Activated CD4-positive, alpha-beta memory T cell treated with anti-CD3 and anti-CD28 coated beads for 36 hours (primary cell): ENCODE results near the gene TEC. TPM values are rescaled to one million over a fixed set of nuclear protein-coding genes. Genes with fewer than 3 reads are reported as not detected.

ENCODE experiments used
- CTCF ChIA-PET: fragments of 350-600 bp; sonication (Branson Sonifier 250); formaldehyde crosslinking; loops from one replicate; lab custom pipeline; 2021; ENCODE audit warnings: antibody characterized with exemption, inconsistent platforms; lab: Charles Lee
- POLR2A ChIA-PET: fragments of 350-600 bp; sonication (Branson Sonifier 250); formaldehyde crosslinking; loops from one replicate; lab custom pipeline; 2021; ENCODE audit warnings: antibody characterized with exemption; lab: Charles Lee
- DNase-seq: peaks from one replicate; pipeline ENCODE4 v3.0.0-alpha.2; 2020
- H3K27ac Mint-ChIP-seq: one replicate; pipeline ENCODE4 v1.8.0; 2021; ENCODE audit warnings: mixed read lengths
- H3K27me3 Mint-ChIP-seq: one replicate; pipeline ENCODE4 v1.8.0; 2021; ENCODE audit warnings: mixed read lengths
- H3K36me3 Mint-ChIP-seq: one replicate; pipeline ENCODE4 v1.8.0; 2021; ENCODE audit warnings: mixed read lengths
- H3K4me1 Mint-ChIP-seq: one replicate; pipeline ENCODE4 v1.8.0; 2021; ENCODE audit warnings: low read depth, mixed read lengths
- H3K4me3 Mint-ChIP-seq: one replicate; pipeline ENCODE4 v1.8.0; 2021; ENCODE audit warnings: mild to moderate bottlenecking, mixed read lengths
- H3K9me3 Mint-ChIP-seq: one replicate; pipeline ENCODE4 v1.8.0; 2021; ENCODE audit warnings: mixed read lengths
- intact Hi-C: fragments of 100-400 bp; cut with micrococcal nuclease; formaldehyde crosslinking; loops from one replicate; pipeline ENCODE4 v1.15.1; 2023
- total RNA-seq, 2 experiments: library from RNA; stranded (reverse); gene quantifications; one replicate each; pipeline ENCODE4 v1.2.3, GENCODE V29; 2021

TEC gene
- total RNA-seq, 2 experiments from 2014 or later = 1.8 to 3.0 TPM

- Mint-ChIP-seq H3K27me3 (no peaks in the 10 kb centered on the region), H3K4me1 (peaks cover 68% of the 10 kb centered on the region), H3K4me3 (peak overlapping the region; percentile 22), H3K27ac (peak overlapping the region; percentile 82), H3K9me3 (no peaks in the 10 kb centered on the region), H3K36me3 (no peaks in the 10 kb centered on the region)
- intact Hi-C loops = loop anchor here (1.0 to 2.0 kb wide), 3 partner anchors 11 to 36 kb away; no protein-coding TSS in a partner anchor
- POLR2A ChIA-PET = interaction anchor here (0.7 to 2.1 kb wide), 3 partner anchors 9 to 132 kb away, joined by 3 to 21 read pairs (median 6); no protein-coding TSS in a partner anchor
- DNase-seq = peak; percentile 56
- CTCF ChIA-PET = interaction anchor here (0.9 to 7.3 kb wide), 10 partner anchors 10 to 212 kb away, joined by 3 to 112 read pairs (median 10); no protein-coding TSS in a partner anchor
These were observed 130.7 kb downstream of the TEC start for GRCh38 chr4:48138936-48139335.

GRCh38 chr4:48138511-48138910, 131.1 kb downstream of the TEC start:
- Mint-ChIP-seq H3K36me3 (no peaks in the 10 kb centered on the region), H3K4me3 (peak overlapping the region; percentile 22), H3K4me1 (peaks cover 71% of the 10 kb centered on the region), H3K27ac (peak overlapping the region; percentile 82), H3K27me3 (no peaks in the 10 kb centered on the region), H3K9me3 (no peaks in the 10 kb centered on the region)
- ChIA-PET CTCF (interaction anchor here (1.2 to 7.3 kb wide), 6 partner anchors 9 to 136 kb away, joined by 4 to 112 read pairs (median 34); no protein-coding TSS in a partner anchor), POLR2A (interaction anchor here (2.0 to 2.1 kb wide), 2 partner anchors 9 to 10 kb away, joined by 6 to 21 read pairs; no protein-coding TSS in a partner anchor)
- intact Hi-C loops = loop anchor here (1.0 to 2.0 kb wide), 2 partner anchors 14 to 35 kb away; no protein-coding TSS in a partner anchor
- no peak for DNase-seq

GRCh38 chr4:48137846-48138245, 131.8 kb downstream of the TEC start:
- H3K27me3 Mint-ChIP-seq = no peaks in the 10 kb centered on the region
- POLR2A ChIA-PET = interaction anchor here (2.0 to 2.1 kb wide), 2 partner anchors 8 to 10 kb away, joined by 6 to 21 read pairs; no protein-coding TSS in a partner anchor
- H3K9me3 Mint-ChIP-seq = no peaks in the 10 kb centered on the region
- peak overlapping the region; percentile 16 for H3K4me3 Mint-ChIP-seq
- DNase-seq = peak; percentile 19
- peaks cover 73% of the 10 kb centered on the region for H3K4me1 Mint-ChIP-seq
- CTCF ChIA-PET = interaction anchor here (0.7 to 7.3 kb wide), 5 partner anchors 9 to 103 kb away, joined by 4 to 112 read pairs (median 38); no protein-coding TSS in a partner anchor
- H3K36me3 Mint-ChIP-seq = no peaks in the 10 kb centered on the region
- H3K27ac Mint-ChIP-seq = peak overlapping the region; percentile 82
- intact Hi-C loops = loop anchor here (1.0 to 2.0 kb wide), 2 partner anchors 13 to 35 kb away; no protein-coding TSS in a partner anchor

GRCh38 chr4:48134081-48134480, 135.6 kb downstream of the TEC start, which contains the start of gene TXK:
Gene TXK (minus strand): TSS chr4:48134250. CDS start chr4:48134170, 80 bp downstream.
- Mint-ChIP-seq H3K27me3 (no peaks in the 10 kb centered on the region), H3K27ac (peak within 1 kb of the TSS; percentile 95), H3K9me3 (no peaks in the 10 kb centered on the region), H3K36me3 (peaks cover 16% of the 10 kb centered on the region), H3K4me3 (peak within 1 kb of the TSS; percentile 80), H3K4me1 (peaks cover 85% of the 10 kb centered on the region)
- CTCF ChIA-PET = interaction anchor here (0.6 to 1.1 kb wide), 2 partner anchors 31 to 38 kb away, joined by 3 read pairs; no protein-coding TSS in a partner anchor
- intact Hi-C loops = loop anchor here (1.0 kb wide), 1 partner anchor 31 kb away; no protein-coding TSS in a partner anchor
- POLR2A ChIA-PET = interaction anchor here (0.9 to 2.0 kb wide), 4 partner anchors 9 to 98 kb away, joined by 3 to 7 read pairs (median 6); no protein-coding TSS in a partner anchor
- DNase-seq = peak; percentile 49

GRCh38 chr4:48133669-48134068, 136.0 kb downstream of the TEC start:
- peaks cover 17% of the 10 kb centered on the region for H3K36me3 Mint-ChIP-seq
- intact Hi-C loops = loop anchor here (1.0 kb wide), 1 partner anchor 30 kb away; no protein-coding TSS in a partner anchor

GRCh38 chr4:48131736-48132135, 137.9 kb downstream of the TEC start:
- no peaks in the 10 kb centered on the region for H3K9me3 Mint-ChIP-seq
- H3K4me3 Mint-ChIP-seq = peak overlapping the region; percentile 80
- CTCF ChIA-PET = interaction anchor here (0.7 to 10.7 kb wide), 6 partner anchors 7 to 129 kb away, joined by 3 to 112 read pairs (median 6); no protein-coding TSS in a partner anchor
- peaks cover 85% of the 10 kb centered on the region for H3K4me1 Mint-ChIP-seq
- H3K27me3 Mint-ChIP-seq = no peaks in the 10 kb centered on the region
- peaks cover 20% of the 10 kb centered on the region for H3K36me3 Mint-ChIP-seq
- DNase-seq = no peak
- H3K27ac Mint-ChIP-seq = peak overlapping the region; percentile 95
- POLR2A ChIA-PET = no interaction called here
- intact Hi-C loops = no loop called here

More at GRCh38 chr4:48133669-48134068, 136.0 kb downstream of the TEC start:
- ChIA-PET CTCF (interaction anchor here (0.6 to 1.1 kb wide), 2 partner anchors 30 to 37 kb away, joined by 3 read pairs; no protein-coding TSS in a partner anchor), POLR2A (interaction anchor here (0.9 to 2.0 kb wide), 4 partner anchors 9 to 97 kb away, joined by 3 to 7 read pairs (median 6); no protein-coding TSS in a partner anchor)
- Mint-ChIP-seq H3K9me3 (no peaks in the 10 kb centered on the region), H3K27ac (peak overlapping the region; percentile 95), H3K27me3 (no peaks in the 10 kb centered on the region), H3K4me1 (peaks cover 85% of the 10 kb centered on the region), H3K4me3 (peak overlapping the region; percentile 80)
- no peak for DNase-seq

GRCh38 chr4:48130100-48130499, 139.5 kb downstream of the TEC start:
- intact Hi-C loops = no loop called here
- peaks cover 20% of the 10 kb centered on the region for H3K36me3 Mint-ChIP-seq
- no peaks in the 10 kb centered on the region for H3K27me3 Mint-ChIP-seq
- DNase-seq = no peak
- H3K9me3 Mint-ChIP-seq = no peaks in the 10 kb centered on the region
- POLR2A ChIA-PET = interaction anchor here (0.8 to 1.9 kb wide), 4 partner anchors 8 to 28 kb away, joined by 3 to 21 read pairs (median 3); no protein-coding TSS in a partner anchor
- H3K4me3 Mint-ChIP-seq = peak overlapping the region; percentile 80
- peaks cover 87% of the 10 kb centered on the region for H3K4me1 Mint-ChIP-seq
- H3K27ac Mint-ChIP-seq = peak overlapping the region; percentile 95
- CTCF ChIA-PET = interaction anchor here (0.7 to 10.7 kb wide), 6 partner anchors 9 to 95 kb away, joined by 3 to 112 read pairs (median 11); no protein-coding TSS in a partner anchor

GRCh38 chr4:48129307-48130014, 140.2 kb downstream of the TEC start:
- peaks cover 20% of the 10 kb centered on the region for H3K36me3 Mint-ChIP-seq
- intact Hi-C loops = loop anchor here (1.0 to 5.0 kb wide), 5 partner anchors 17 to 215 kb away; partner anchors contain the start of genes NFXL1, SLAIN2 and TEC
- H3K27me3 Mint-ChIP-seq = no peaks in the 10 kb centered on the region
- POLR2A ChIA-PET = interaction anchor here (0.5 to 1.9 kb wide), 6 partner anchors 9 to 93 kb away, joined by 3 to 21 read pairs (median 3); no protein-coding TSS in a partner anchor
- CTCF ChIA-PET = interaction anchor here (0.7 to 10.7 kb wide), 8 partner anchors 10 to 95 kb away, joined by 3 to 112 read pairs (median 10); no protein-coding TSS in a partner anchor
- no peaks in the 10 kb centered on the region for H3K9me3 Mint-ChIP-seq
- peak overlapping the region; percentile 80 for H3K4me3 Mint-ChIP-seq
- H3K4me1 Mint-ChIP-seq = peaks cover 87% of the 10 kb centered on the region
- H3K27ac Mint-ChIP-seq = peak overlapping the region; percentile 95
- peak; percentile 75 for DNase-seq

- H3K27me3 Mint-ChIP-seq = no peaks in the 10 kb centered on the region
- no peaks in the 10 kb centered on the region for H3K9me3 Mint-ChIP-seq
- H3K36me3 Mint-ChIP-seq = peaks cover 20% of the 10 kb centered on the region
- intact Hi-C loops = loop anchor here (1.0 to 5.0 kb wide), 9 partner anchors 11 to 652 kb away; partner anchors contain the start of genes FRYL, NFXL1 and SLAIN2
- ChIA-PET POLR2A (interaction anchor here (0.8 to 1.0 kb wide), 3 partner anchors 10 to 92 kb away, joined by 3 to 6 read pairs (median 5); no protein-coding TSS in a partner anchor), CTCF (interaction anchor here (0.6 to 10.7 kb wide), 11 partner anchors 10 to 147 kb away, joined by 3 to 112 read pairs (median 5); no protein-coding TSS in a partner anchor)
- DNase-seq = peak; percentile 93
- H3K4me1 Mint-ChIP-seq = peaks cover 89% of the 10 kb centered on the region
- H3K4me3 Mint-ChIP-seq = peak overlapping the region; percentile 63
- peak overlapping the region; percentile 95 for H3K27ac Mint-ChIP-seq
These were observed 141.8 kb downstream of the TEC start for GRCh38 chr4:48127682-48128404.

GRCh38 chr4:48127231-48127630, 142.4 kb downstream of the TEC start:
- intact Hi-C loops = loop anchor here (5.0 kb wide), 1 partner anchor 35 kb away; no protein-coding TSS in a partner anchor
- DNase-seq = no peak
- Mint-ChIP-seq H3K36me3 (peaks cover 20% of the 10 kb centered on the region), H3K27me3 (no peaks in the 10 kb centered on the region), H3K9me3 (no peaks in the 10 kb centered on the region), H3K4me3 (peak overlapping the region; percentile 63), H3K27ac (peak overlapping the region; percentile 95), H3K4me1 (peaks cover 88% of the 10 kb centered on the region)
- CTCF ChIA-PET = interaction anchor here (1.2 to 10.7 kb wide), 9 partner anchors 9 to 148 kb away, joined by 3 to 112 read pairs (median 5); no protein-coding TSS in a partner anchor
- POLR2A ChIA-PET = interaction anchor here (0.8 kb wide), 1 partner anchor 91 kb away, joined by 3 read pairs; no protein-coding TSS in a partner anchor
